Cardiac fibroblast (primary cell): ENCODE measurements around the gene SH3TC1.

Source experiments
- DNase-seq, 2 donors: peaks; one replicate each; pipeline versions ENCODE4 v3.0.0 to v3.0.0-alpha.2; 2010; ENCODE audit warnings: low read depth in 2 of 2
- H3K4me3 ChIP-seq, 2 donors: replicated peaks in 1 of 2; 1 replicate in 1 of 2; 2 replicates in 1 of 2; pipeline ENCODE4 v1.5.1; 2011; ENCODE audit warnings: low read depth in 2 of 2, low read length in 2 of 2, mild to moderate bottlenecking in 2 of 2, moderate library complexity in 1 of 2
- CTCF ChIP-seq: IDR thresholded peaks from one replicate; pipeline ENCODE4 v1.5.1; 2011; ENCODE audit warnings: low read depth, mild to moderate bottlenecking, low read length, inconsistent platforms

Gene SH3TC1

GRCh38 chr4:8269535-8270417 lies 70.7 kb downstream of the SH3TC1 start, which contains the start of gene HTRA3:
Gene HTRA3, plus strand, starts transcription at chr4:8269754. Its CDS starts 215 bp downstream, at chr4:8269969.
- TF ChIP-seq CTCF, result no peak
- peak within 1 kb of the TSS in 1 of 2 donors; percentile 34 for H3K4me3 ChIP-seq
- DNase-seq, result peak in 1 of 2 donors; percentile 77

- no peak for DNase-seq
- TF ChIP-seq CTCF, result no peak
- peak overlapping the region in 1 of 2 donors; percentile 34 for H3K4me3 ChIP-seq
These were observed 71.3 kb downstream of the SH3TC1 start for GRCh38 chr4:8270418-8270771.

GRCh38 chr4:8270912-8271815 lies 72.1 kb downstream of the SH3TC1 start:
- H3K4me3 ChIP-seq, result peak overlapping the region in 1 of 2 donors; percentile 6
- DNase-seq, result no peak
- no peak for TF ChIP-seq CTCF

GRCh38 chr4:8271821-8272220 lies 72.7 kb downstream of the SH3TC1 start:
- DNase-seq, result no peak
- no peak for TF ChIP-seq CTCF
- H3K4me3 ChIP-seq, result no peak overlapping the region

- peak in 1 of 2 donors; percentile 61 for DNase-seq
- no peak for TF ChIP-seq CTCF
- no peak overlapping the region for H3K4me3 ChIP-seq
These were observed 73.7 kb downstream of the SH3TC1 start for GRCh38 chr4:8272472-8273428.

GRCh38 chr4:8273450-8273849 lies 74.4 kb downstream of the SH3TC1 start:
- TF ChIP-seq CTCF, result no peak
- H3K4me3 ChIP-seq, result no peak overlapping the region
- no peak for DNase-seq
